OCI-M1 (cell line): ENCODE measurements around the gene THBD.
A peak's percentile ranks its signal among the peaks of the same experiment; 100 is the strongest.

ENCODE experiments used
- DNase-seq: peaks from one replicate; lab custom pipeline; 2025; lab: John Stamatoyannopoulos, UW

Gene THBD

DNA sequence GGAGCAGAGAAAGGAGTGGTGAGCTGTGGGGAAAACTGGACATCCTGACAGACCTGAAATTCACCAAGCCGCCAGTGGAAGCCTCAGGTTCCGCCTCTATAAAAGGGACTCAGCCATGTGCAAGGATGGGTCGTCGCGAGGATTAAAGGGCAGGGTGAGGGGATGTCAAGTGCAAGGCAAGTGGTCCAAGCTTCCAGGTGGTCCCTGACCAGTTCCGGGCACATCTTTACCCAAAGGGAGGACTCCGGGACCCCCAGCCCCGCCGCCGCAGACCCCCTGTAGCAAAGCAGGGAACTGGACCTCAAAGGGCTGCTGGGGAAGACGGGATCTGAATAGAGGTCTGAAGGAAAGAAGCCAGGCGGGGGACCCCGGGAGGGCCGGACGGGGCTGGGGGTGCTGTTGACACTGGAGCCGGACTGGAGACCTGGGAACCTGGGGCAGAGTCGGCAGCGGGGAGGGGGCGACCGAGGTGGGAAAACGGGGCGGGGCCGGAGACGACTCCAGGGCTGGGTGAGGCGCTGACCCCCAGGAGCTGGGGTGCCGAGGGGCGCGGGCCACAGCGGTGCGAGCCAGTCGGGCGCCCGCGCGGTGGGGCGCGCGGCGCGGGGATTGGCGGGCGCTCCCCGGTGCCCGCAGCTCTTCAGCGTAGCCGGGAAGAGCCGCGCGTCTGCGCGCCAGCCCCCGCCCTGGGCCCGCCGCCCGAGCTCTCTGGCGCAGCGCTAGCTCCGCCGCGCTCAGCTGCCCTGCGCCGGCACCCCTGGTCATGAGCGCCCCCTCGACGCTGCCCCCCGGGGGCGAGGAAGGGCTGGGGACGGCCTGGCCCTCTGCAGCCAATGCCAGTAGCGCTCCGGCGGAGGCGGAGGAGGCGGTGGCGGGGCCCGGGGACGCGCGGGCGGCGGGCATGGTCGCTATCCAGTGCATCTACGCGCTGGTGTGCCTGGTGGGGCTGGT lies 14.5 kb downstream of the THBD start, which contains the start of gene SSTR4:
TSS of gene SSTR4 (plus strand) at position 592 of the 951 bp plus-strand sequence. CDS start at position 764, 172 bp downstream.
- DNase-seq = no peak

DNA sequence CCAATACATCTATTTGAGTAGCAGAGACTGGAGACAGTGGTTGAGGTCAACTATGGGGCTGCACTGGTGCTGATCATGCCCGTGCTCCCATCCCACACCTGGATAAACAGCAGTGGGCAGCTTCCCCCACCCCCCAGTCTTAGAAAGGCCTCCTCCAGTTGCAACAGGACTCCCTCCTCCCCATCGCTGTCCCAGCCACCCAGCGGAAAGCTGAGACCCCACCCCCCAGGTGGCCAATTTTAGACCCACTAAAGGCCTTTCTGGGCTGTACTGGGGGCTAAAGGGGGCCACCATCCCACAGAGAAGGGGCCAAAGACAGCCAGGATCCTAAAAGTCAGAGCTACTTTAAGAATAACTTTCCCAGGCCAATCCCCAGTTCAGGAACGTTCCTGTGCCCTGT lies 15.6 kb downstream of the THBD start:
- no peak for DNase-seq

DNA sequence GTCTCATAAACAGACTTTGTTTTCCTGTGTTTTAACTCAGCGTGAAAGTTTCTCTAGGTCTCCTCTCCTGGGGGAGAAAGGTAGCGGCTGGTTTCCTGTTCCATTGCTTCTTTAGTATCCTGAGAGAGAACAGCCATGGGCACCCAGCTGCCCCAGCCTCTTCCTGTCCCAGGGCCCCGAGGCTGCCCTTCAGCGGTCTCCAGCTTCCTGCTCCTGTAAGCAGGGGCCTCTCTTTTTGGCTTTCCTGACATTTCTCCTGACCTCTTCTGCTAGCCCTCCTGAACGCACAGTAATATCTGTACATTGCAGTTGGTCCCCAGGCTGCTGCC lies 16.8 kb downstream of the THBD start:
- DNase-seq = no peak

- DNase-seq = no peak
Measured at GRCh38 chr20:23032056-23032749, 17.3 kb downstream of the THBD start.

- DNase-seq = no peak
Measured at GRCh38 chr20:23031346-23031745, 18.1 kb downstream of the THBD start.

DNA sequence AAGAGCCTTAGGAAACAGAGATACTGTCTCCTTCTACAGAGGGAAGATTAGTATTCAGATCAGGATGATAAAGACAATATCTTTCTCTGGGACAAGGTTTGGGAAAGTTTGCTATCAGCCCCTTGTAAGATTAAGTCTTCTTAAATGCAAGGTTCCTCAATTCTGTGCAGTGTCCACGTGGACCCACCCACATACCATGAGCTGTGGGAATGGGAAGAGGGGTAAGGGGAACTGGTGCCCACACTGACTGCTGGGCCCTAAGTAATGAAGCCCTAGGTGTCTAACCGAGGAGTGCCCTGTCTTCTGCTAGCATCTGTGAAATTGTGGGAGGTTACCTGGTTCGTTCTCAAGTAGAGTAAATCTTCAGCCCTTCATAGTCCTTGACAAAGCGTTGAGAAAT lies 20.1 kb downstream of the THBD start:
- DNase-seq = no peak

- DNase-seq = no peak
Measured at GRCh38 chr20:23028392-23028791, 21.1 kb downstream of the THBD start.

- DNase-seq = no peak
Measured at GRCh38 chr20:23027721-23028120, 21.8 kb downstream of the THBD start.

DNA sequence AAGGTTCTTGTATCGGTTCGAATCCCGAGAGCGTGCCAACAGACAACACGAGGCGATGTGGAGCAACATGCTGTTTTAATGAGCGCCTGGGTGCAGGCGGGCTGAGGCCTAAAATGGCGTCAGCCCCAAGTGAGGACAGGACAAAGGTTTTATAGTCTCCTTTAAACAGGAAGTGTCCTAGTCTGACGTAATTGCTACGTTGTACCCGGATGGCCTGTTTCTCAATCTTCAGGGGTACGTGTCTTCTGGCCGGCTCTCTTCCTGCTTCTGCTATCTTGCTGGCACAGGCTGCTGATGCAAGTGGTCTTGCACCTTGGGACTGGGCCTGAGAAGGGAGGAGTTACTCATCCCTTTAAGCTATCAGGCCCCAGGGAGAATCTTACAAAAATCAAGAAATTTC lies 24.0 kb downstream of the THBD start:
- DNase-seq = peak; percentile 66

GRCh38 chr20:23024701-23025100 lies 24.8 kb downstream of the THBD start:
- DNase-seq = no peak

GRCh38 chr20:23023621-23024177 lies 25.8 kb downstream of the THBD start:
- no peak for DNase-seq

- DNase-seq = no peak
Measured at GRCh38 chr20:23022849-23023248, 26.6 kb downstream of the THBD start.

- no peak for DNase-seq
Measured at GRCh38 chr20:23021951-23022350, 27.5 kb downstream of the THBD start.

- peak; percentile 19 for DNase-seq
Measured at GRCh38 chr20:23021541-23021940, 27.9 kb downstream of the THBD start.

GRCh38 chr20:23020230-23021018 lies 29.0 kb downstream of the THBD start:
- DNase-seq = no peak

DNA sequence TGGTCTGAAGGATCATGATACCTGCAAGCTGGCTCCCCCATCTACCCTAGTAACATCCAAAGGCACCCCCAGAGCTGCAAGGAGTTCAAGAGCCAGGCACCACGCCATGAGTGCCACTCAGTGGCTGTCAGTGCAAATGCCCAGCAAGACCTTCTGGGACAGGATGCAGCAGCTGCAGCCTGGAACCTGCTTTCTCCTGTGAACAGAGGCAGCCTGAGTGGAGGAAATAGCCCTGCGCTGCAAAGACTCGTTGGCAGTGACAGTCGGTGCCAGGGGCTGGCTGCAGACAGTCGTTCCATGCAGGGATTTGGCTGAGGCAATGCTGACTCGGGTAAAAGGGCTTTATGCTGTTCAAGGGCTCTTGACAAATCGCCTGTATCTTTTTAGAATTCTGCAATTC lies 30.1 kb downstream of the THBD start:
- no peak for DNase-seq

GRCh38 chr20:23018941-23019340 lies 30.5 kb downstream of the THBD start:
- no peak for DNase-seq

DNA sequence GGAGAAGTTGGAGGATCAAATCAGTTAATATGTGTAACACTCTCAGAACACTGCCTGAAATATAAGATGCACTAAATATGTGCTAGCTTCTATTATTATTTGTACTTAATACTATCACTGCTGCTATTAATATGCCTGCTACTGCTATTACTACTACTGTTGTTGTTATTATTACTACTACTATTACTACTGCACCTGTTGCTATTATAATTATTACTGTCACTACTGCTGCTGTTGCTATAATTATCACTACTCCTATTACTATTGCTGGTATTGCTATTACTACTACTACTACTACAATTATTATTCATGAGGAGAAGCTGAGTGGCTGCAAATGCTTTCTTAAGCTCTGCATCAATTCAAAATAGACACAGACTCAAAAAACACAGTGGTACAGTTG lies 31.0 kb downstream of the THBD start:
- no peak for DNase-seq

DNA sequence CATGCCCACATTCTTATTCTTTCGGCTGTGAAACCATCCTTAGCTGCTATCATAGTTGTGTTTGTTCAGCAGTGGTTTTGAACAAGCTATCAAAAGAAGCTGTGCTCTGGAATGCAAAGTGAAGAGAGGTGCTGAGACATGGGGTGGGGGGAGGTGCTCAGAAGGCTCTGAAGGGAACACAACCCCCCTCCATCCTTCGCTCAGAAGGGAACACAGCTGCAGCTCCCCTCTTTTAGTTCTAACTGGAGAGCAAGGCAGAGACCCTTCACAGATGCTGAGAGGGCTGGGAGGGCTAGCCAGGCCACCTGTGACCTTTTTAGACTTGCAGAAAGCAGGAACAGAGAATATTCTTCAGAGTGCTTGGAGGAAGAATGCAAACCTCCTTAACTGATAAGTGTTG lies 32.0 kb downstream of the THBD start:
- no peak for DNase-seq

GRCh38 chr20:23013429-23013828 lies 36.0 kb downstream of the THBD start:
- DNase-seq = no peak

GRCh38 chr20:23011008-23011721 lies 38.3 kb downstream of the THBD start:
- DNase-seq = peak; percentile 11

DNA sequence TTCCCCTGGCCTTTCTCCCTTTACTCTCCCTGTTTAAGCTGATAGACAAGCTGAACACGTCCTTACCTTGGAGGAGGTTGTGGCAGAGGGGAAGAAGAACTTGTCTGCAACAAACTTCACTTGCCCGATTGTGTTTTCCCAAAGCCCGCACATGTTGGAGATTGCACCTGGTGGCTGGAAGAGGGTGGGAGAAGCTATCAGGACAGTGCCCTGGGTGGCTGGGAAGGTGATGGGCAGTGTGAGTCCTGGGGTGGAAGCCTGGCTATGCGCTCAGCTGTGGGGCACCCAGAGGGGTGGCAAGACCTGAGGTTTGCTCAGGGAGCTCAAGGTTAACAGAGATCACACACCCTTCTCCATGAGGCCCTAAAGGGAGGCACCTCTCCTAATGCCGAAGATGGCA lies 39.4 kb downstream of the THBD start:
- no peak for DNase-seq
